Measurements from ENCODE around the gene FLNB. TPM values are rescaled to one million over a fixed set of nuclear protein-coding genes. Genes with fewer than 3 reads are reported as not detected.
A peak's percentile ranks its signal among the peaks of the same experiment; 100 is the strongest.

Gene FLNB
- polyA plus RNA-seq, 1 of the 3 experiments (the other 2 are of a cell fraction): 127 TPM

DNA sequence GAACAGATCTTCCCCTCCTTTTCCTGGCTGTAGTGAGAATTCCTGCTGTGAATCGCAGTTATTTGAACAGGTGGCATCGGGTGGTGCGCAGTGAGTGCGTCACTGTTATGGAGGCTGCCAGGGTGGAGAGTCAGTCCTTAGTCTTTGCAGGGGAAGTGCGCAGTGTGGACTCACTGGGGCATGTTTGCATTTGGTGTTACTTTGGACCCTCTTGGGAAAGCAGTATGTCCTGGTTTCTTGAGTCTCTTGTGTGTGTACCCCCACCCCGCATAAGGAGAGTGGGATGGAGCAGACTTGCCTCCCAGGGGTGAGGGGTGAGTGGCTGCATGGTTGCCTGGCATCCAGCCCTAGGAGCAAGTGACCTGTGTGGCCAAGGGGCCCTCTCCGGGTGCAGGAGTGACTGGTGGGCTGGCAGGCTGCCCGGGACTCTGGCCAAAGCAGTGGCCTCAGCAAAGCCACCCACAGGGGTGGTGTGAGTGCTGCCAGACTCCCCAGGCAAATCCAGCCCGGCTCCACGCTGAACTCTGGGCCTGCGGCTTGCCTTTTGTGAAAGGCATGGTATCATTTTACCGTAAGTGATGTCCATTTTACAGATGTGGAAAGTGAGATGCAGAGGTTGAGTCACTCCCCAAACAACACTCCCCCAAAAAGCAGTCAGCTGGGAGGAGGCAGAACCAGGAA is 156.1 kb downstream of the FLNB start:
- no peak overlapping the region for H3K9ac ChIP-seq
- peaks cover 6% of the 10 kb centered on the region; the same call in 1 of the 2 replicates for H3K79me2 ChIP-seq (ENCODE audit: insufficient read depth)
- POLR2A ChIA-PET: no interaction called here
- peaks cover 13 to 27% of the 10 kb centered on the region in 2 experiments; a peak in 3 of 4 replicates for H3K4me1 ChIP-seq (ENCODE audit: control insufficient read depth in 1 of 2, insufficient read depth in 2 of 2, low read depth in 1 of 2, low read length in 1 of 2)
- no peaks in the 10 kb centered on the region for H3K9me2 ChIP-seq
- H3K4me3 ChIP-seq (ENCODE audit: low read depth in 2 of 2, low read length in 1 of 2): no peak overlapping the region
- CTCF ChIA-PET: interaction anchor here (0.7 to 4.5 kb wide), 7 partner anchors 9 to 157 kb away, joined by 3 to 68 read pairs (median 4); partner anchors contain the start of gene FLNB
- H3K27ac ChIP-seq (ENCODE audit: low read depth in 2 of 2, low read length in 1 of 2): peak overlapping the region; percentile 27 to 62; a peak in 3 of 4 replicates
- DNase-seq: peak; percentile 89
- H4K20me1 ChIP-seq (ENCODE audit: insufficient read depth): no peaks in the 10 kb centered on the region
- peaks cover 11% of the 10 kb centered on the region for H3F3A ChIP-seq (replicated peaks; ENCODE audit: insufficient read depth)
- no peaks in the 10 kb centered on the region for H3K9me3 ChIP-seq
- H2AFZ ChIP-seq (ENCODE audit: low read depth): no peak overlapping the region
- H3K36me3 ChIP-seq (replicated peaks in 1 of 2; ENCODE audit: control insufficient read depth in 1 of 2, insufficient read depth in 2 of 2, low read length in 1 of 2): peaks cover 40 to 47% of the 10 kb centered on the region in 2 experiments
- WGBS (ENCODE audit: low lambda C conversion rate): 53% methylated on average over 10 of the region's 12 CpGs
- no peaks in the 10 kb centered on the region for H3K27me3 ChIP-seq (ENCODE audit: insufficient read depth)
- 0 out of 2 replicates have a peak overlapping the region, but pooled peaks have one; percentile 8 for H3K4me2 ChIP-seq
- TF ChIP-seq RAD21 (IDR thresholded peaks at IDR 0.05; ENCODE audit: low read length) (peak; percentile 13; the same call in 1 of the 2 replicates), MEF2A (IDR thresholded peaks at IDR 0.05; ENCODE audit: borderline replicate concordance, low read depth) (no peak), POLR2AphosphoS5 (IDR thresholded peaks at IDR 0.05; ENCODE audit: low read depth, low read length) (no peak), YY1 (IDR thresholded peaks at IDR 0.05; ENCODE audit: low read depth) (no peak), TEAD4 (IDR thresholded peaks at IDR 0.05; ENCODE audit: borderline replicate concordance, insufficient read depth) (no peak), RXRA (IDR thresholded peaks at IDR 0.05; ENCODE audit: borderline replicate concordance, low read depth) (no peak; the same call in 1 of the 2 replicates), NRF1 (IDR thresholded peaks at IDR 0.05; ENCODE audit: low read depth, low read length) (no peak), FOXM1 (IDR thresholded peaks at IDR 0.05; ENCODE audit: low read depth) (no peak), RCOR1 (IDR thresholded peaks at IDR 0.05; ENCODE audit: low read length) (peak; percentile 68; the same call in 1 of the 2 replicates), TAF1 (IDR thresholded peaks at IDR 0.05; ENCODE audit: borderline replicate concordance, low read depth, low read length) (no peak), SMC3 (IDR thresholded peaks at IDR 0.05; ENCODE audit: low read depth, low read length) (no peak; the same call in 1 of the 2 replicates), CHD2 (IDR thresholded peaks at IDR 0.05; ENCODE audit: low read length, partially characterized antibody) (peak; percentile 41), EZH2phosphoT487 (IDR thresholded peaks at IDR 0.05; ENCODE audit: borderline replicate concordance, low read depth) (no peak), FOSL2 (IDR thresholded peaks at IDR 0.05; ENCODE audit: borderline replicate concordance, low read depth) (no peak), ELF1 (IDR thresholded peaks at IDR 0.05) (no peak), EP300 (IDR thresholded peaks at IDR 0.05; ENCODE audit: borderline replicate concordance in 1 of 2, low read depth in 1 of 2, low read length in 1 of 2) (peak in 1 of 2 experiments; percentile 37; a peak in 2 of 4 replicates), FOXJ3 (CRISPR knock-in tag; IDR thresholded peaks at IDR 0.05) (no peak), TCF12 (IDR thresholded peaks at IDR 0.05) (0 out of 2 replicates have a peak, but pooled peaks have one; percentile 5), SIN3A (IDR thresholded peaks at IDR 0.05; ENCODE audit: borderline replicate concordance, low read depth, low read length) (no peak)
- TF ChIP-seq, protein P1, sequence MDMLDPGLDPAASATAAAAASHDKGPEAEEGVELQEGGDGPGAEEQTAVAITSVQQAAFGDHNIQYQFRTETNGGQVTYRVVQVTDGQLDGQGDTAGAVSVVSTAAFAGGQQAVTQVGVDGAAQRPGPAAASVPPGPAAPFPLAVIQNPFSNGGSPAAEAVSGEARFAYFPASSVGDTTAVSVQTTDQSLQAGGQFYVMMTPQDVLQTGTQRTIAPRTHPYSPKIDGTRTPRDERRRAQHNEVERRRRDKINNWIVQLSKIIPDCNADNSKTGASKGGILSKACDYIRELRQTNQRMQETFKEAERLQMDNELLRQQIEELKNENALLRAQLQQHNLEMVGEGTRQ (IDR thresholded peaks at IDR 0.05; ENCODE audit: borderline replicate concordance, low read depth, low read length): no peak
- TF ChIP-seq, protein P2, sequence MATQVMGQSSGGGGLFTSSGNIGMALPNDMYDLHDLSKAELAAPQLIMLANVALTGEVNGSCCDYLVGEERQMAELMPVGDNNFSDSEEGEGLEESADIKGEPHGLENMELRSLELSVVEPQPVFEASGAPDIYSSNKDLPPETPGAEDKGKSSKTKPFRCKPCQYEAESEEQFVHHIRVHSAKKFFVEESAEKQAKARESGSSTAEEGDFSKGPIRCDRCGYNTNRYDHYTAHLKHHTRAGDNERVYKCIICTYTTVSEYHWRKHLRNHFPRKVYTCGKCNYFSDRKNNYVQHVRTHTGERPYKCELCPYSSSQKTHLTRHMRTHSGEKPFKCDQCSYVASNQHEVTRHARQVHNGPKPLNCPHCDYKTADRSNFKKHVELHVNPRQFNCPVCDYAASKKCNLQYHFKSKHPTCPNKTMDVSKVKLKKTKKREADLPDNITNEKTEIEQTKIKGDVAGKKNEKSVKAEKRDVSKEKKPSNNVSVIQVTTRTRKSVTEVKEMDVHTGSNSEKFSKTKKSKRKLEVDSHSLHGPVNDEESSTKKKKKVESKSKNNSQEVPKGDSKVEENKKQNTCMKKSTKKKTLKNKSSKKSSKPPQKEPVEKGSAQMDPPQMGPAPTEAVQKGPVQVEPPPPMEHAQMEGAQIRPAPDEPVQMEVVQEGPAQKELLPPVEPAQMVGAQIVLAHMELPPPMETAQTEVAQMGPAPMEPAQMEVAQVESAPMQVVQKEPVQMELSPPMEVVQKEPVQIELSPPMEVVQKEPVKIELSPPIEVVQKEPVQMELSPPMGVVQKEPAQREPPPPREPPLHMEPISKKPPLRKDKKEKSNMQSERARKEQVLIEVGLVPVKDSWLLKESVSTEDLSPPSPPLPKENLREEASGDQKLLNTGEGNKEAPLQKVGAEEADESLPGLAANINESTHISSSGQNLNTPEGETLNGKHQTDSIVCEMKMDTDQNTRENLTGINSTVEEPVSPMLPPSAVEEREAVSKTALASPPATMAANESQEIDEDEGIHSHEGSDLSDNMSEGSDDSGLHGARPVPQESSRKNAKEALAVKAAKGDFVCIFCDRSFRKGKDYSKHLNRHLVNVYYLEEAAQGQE (IDR thresholded peaks at IDR 0.05; ENCODE audit: low read depth, low read length): no peak
- TF ChIP-seq, protein P3, sequence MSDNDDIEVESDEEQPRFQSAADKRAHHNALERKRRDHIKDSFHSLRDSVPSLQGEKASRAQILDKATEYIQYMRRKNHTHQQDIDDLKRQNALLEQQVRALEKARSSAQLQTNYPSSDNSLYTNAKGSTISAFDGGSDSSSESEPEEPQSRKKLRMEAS (IDR thresholded peaks at IDR 0.05; ENCODE audit: low read depth): no peak
- TF ChIP-seq, protein P4, sequence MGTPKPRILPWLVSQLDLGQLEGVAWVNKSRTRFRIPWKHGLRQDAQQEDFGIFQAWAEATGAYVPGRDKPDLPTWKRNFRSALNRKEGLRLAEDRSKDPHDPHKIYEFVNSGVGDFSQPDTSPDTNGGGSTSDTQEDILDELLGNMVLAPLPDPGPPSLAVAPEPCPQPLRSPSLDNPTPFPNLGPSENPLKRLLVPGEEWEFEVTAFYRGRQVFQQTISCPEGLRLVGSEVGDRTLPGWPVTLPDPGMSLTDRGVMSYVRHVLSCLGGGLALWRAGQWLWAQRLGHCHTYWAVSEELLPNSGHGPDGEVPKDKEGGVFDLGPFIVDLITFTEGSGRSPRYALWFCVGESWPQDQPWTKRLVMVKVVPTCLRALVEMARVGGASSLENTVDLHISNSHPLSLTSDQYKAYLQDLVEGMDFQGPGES (IDR thresholded peaks at IDR 0.05; ENCODE audit: low read depth, low read length): no peak
- TF ChIP-seq, protein P5, sequence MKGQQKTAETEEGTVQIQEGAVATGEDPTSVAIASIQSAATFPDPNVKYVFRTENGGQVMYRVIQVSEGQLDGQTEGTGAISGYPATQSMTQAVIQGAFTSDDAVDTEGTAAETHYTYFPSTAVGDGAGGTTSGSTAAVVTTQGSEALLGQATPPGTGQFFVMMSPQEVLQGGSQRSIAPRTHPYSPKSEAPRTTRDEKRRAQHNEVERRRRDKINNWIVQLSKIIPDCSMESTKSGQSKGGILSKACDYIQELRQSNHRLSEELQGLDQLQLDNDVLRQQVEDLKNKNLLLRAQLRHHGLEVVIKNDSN (IDR thresholded peaks at IDR 0.05; ENCODE audit: borderline replicate concordance, low read depth): no peak

Data from SK-N-SH (cell line).